ENCODE results near the gene CCND1.

CCND1 gene

DNA sequence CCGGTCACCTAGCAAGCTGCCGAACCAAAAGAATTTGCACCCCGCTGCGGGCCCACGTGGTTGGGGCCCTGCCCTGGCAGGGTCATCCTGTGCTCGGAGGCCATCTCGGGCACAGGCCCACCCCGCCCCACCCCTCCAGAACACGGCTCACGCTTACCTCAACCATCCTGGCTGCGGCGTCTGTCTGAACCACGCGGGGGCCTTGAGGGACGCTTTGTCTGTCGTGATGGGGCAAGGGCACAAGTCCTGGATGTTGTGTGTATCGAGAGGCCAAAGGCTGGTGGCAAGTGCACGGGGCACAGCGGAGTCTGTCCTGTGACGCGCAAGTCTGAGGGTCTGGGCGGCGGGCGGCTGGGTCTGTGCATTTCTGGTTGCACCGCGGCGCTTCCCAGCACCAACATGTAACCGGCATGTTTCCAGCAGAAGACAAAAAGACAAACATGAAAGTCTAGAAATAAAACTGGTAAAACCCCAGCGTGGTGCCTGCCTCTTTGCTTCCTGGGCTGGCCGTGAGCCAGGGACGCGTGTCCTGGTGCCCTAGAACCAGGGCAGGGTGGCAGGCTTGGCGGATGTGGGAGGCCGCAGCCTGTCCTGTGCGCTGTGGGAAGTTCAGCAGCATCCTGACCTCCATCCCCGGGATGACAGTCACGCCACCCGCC lies 13.2 kb downstream of the CCND1 start:
- no peak for DNase-seq (ENCODE audit: low read depth)

- no peak for DNase-seq (ENCODE audit: low read depth)
Observed at GRCh38 chr11:69654660-69655478, 13.9 kb downstream of the CCND1 start.

GRCh38 chr11:69655479-69656428 lies 14.8 kb downstream of the CCND1 start:
- DNase-seq (ENCODE audit: low read depth): no peak

GRCh38 chr11:69656536-69657455 lies 15.8 kb downstream of the CCND1 start:
- DNase-seq (ENCODE audit: low read depth): no peak

DNA sequence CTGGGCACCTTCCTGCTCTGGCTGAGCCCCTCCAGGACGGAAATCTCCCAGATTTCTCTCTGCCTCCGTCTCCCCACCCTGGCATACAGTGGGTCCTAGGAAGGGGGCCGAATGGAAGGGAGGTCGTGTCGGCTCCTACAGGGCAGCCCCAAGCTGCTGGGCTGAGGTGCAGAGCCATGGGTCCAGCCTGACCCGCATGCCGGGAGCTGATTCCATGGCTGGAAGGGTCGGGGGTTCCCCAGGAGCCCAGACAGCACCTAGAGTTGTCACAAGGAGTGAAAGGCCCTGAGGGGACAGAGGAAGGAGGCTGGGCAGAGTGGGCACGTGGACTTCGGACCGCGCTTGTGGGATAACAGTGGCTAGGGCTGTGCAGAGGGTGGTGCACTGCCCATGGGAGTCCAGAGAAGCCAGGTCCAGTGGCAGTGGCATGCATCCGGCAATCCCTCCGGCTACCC lies 16.5 kb downstream of the CCND1 start:
- no peak for DNase-seq (ENCODE audit: low read depth)

- no peak for DNase-seq (ENCODE audit: low read depth)
Observed at GRCh38 chr11:69657911-69658625, 17.1 kb downstream of the CCND1 start.

DNA sequence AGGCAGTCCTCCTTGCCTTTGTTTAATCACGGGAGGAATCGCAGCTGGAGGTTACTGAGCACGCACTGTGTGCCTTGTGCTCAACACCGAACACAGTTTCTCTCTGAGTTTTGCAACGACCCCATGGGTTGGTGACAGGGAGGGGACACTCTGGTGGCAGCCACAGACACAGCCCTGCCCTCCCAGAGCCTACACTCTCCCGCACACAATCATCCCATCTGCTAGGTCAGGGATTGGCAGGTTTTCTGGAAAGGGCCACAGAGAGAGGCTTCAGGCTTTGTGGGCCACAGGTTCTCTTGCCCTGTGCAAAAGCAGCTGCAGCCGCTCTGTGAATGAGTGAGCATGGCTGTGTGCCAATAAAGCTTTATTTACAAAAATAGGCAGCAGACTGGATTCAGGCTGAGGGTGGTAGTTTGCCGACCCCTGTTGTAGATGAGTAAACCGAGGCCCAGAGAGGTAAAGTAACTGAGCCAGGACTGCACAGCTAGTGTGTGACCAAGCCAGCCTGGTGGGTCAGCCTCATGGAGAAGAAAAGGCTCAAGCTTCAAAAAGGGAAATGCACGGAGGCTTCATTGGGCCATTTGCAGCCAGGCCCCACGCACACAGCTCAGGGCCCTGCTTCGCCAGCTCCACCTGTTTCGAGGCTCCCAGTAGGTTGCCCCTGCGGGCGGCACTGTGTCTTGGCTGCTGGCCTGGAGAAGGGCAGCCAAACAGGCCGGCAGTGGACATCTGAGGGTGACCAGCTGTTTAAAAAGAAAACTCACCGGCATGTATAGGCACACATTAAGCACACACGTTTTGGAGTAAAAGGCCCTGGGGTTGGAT lies 17.9 kb downstream of the CCND1 start:
- DNase-seq (ENCODE audit: low read depth): no peak

DNA sequence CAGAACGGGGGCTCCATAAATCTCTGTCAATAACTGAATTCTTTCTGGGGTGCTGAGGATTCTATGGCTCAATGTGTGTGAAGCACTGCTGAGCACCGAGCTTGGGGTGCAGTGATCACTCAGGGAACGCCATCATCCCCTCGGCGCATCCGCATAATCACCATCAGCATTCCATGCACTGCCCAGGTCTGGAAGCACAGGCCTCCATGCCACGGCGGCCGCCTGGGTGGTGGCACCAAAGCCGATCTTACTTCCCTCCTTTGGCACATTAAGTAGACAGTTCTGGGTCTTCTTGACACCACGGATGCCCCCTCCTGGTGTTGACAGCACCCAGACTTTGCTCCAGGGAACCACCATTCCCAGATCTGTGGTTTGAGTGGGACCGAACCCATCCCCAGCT lies 18.6 kb downstream of the CCND1 start:
- DNase-seq (ENCODE audit: low read depth): no peak

GRCh38 chr11:69660001-69660500 lies 19.1 kb downstream of the CCND1 start:
- no peak for DNase-seq (ENCODE audit: low read depth)

DNA sequence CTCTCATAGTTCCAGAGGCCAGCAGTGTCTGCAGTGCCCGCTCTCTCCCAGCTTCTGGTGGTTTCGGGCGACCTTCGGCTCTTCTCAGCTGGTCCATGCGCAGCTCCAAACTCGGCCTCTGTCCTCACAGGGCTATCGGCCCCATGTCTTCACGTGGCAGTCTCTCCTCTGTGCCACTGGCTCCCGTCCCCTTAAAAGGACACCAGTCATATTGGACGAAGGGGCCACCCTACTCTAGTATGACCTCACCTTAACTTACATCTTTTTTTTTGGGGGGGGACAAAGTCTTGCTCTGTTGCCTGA lies 20.4 kb downstream of the CCND1 start:
- DNase-seq (ENCODE audit: low read depth): no peak

- DNase-seq (ENCODE audit: low read depth): no peak
Observed at GRCh38 chr11:69662021-69662698, 21.2 kb downstream of the CCND1 start.

DNA sequence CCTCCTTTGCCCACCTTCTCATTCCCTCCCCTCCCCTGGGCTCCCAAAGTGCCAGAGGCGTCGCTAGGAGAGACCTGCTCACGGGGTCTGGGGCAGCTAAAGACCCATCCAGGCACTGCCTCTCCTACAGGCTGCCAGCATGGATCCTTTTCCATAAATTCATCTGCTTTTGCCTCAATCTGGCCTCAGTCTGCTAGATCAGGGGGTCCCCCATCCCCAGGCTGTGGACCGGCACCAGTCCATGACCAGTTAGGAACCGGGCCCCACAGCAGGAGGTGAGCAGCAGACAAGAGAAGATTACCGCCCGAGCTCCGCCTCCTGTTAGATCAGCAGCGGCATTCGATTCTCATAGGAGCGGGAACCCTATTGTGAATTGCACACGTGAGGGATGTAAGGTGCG lies 21.9 kb downstream of the CCND1 start:
- DNase-seq (ENCODE audit: low read depth): no peak

- no peak for DNase-seq (ENCODE audit: low read depth)
Observed at GRCh38 chr11:69663326-69663725, 22.4 kb downstream of the CCND1 start.

GRCh38 chr11:69664103-69664775 lies 23.3 kb downstream of the CCND1 start:
- DNase-seq (ENCODE audit: low read depth): no peak

DNA sequence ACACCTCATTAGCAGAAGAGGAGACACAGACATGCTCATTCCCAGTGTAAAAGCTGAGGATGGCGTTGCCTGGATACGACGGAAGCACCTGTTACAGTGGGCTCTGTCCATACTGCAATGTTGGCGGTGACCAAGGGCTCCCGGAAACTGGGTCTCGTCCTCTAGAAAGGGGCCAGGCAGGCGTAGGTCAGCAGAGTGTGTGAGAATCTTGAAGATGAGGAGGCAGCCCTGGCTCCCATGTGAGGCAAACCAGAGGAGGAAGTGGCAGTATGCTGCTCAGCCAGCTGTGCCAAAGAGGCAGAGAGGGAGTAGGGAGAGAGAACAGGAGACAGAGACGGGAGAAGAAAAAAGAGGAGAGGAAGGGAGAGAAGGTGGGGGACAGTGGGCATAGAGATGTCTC lies 23.9 kb downstream of the CCND1 start:
- no peak for DNase-seq (ENCODE audit: low read depth)

DNA sequence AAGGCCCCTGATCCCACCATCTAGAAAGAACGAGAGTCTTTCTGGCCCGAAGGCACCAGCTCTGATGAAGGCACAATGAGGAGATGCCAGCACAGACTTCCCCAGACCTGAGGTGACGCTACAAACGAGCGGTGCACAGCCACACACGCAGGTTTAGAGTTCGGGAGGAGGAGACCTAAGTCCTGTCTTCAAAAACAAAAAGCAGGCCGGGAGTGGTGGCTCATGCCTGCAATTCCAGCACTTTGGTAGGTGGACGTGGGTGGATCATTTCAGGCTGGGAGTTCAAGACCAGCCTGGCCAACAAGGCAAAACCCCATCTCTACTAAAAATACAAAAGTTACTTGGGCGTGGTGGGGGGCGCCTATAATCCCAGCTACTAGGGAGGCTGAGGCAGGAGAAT lies 24.7 kb downstream of the CCND1 start:
- no peak for DNase-seq (ENCODE audit: low read depth)

DNA sequence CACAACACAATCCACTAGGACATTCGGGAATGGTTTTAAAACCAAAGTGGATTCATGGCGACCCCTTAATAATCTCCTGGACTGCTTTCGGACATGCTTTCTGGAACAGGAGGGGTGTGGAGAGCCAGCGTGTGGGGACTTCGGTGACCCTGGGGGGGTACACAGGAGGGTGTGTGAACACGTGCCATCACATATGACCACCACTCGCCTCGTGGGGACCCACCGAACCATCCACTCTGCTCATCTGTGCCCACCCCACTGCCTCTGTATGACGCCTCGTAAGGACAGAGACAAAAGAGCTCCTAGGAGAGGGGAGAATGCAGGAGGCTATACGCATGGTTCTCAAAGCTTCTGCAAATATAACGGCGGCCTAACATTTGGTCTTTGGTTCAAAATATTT lies 25.3 kb downstream of the CCND1 start:
- DNase-seq (ENCODE audit: low read depth): no peak

GRCh38 chr11:69666752-69667536 lies 26.0 kb downstream of the CCND1 start:
- no peak for DNase-seq (ENCODE audit: low read depth)

Data from activated T-cell treated with anti-CD3 and anti-CD28 coated beads for 24 hours (primary cell).